HG03378 (cell line): ENCODE data around the gene YIPF1.

ENCODE experiments used
- ATAC-seq: cut with Tn5 transposase; IDR thresholded peaks from one replicate; pipeline ENCODE4 v1.9.1; 2021; ENCODE audit warnings: mild to moderate bottlenecking, moderate library complexity; ENCODE audit not compliant: unreplicated experiment

The YIPF1 gene

GRCh38 chr1:53889304-53890298, at the start of gene YIPF1:
Gene YIPF1, minus strand, starts transcription at chr1:53889797. Its CDS starts 860 bp downstream, at chr1:53888937.
- peak; percentile 69 for ATAC-seq

GRCh38 chr1:53938136-53938830, 48.7 kb upstream of the YIPF1 start:
- ATAC-seq: no peak

DNA sequence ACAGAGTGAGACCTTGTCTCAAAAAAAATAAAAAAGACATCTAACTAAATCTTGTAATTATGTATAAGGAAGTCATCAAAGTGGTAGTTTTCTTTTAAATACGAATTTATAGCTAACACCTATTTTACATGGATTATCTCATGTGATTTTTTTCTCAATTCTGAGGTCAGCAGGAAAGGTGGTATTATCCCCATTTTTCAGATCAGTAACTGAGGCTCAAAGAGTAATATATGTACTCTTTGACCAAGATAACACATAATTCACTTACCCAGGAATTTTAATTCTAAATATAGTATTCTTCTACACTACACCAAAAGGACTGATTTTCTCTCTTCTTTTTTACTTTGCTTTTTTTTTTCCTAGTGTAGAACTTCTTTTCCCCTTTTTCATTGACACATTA, 46.8 kb upstream of the YIPF1 start:
- no peak for ATAC-seq

- ATAC-seq: no peak
Measured at GRCh38 chr1:53934170-53934765, 44.7 kb upstream of the YIPF1 start.

DNA sequence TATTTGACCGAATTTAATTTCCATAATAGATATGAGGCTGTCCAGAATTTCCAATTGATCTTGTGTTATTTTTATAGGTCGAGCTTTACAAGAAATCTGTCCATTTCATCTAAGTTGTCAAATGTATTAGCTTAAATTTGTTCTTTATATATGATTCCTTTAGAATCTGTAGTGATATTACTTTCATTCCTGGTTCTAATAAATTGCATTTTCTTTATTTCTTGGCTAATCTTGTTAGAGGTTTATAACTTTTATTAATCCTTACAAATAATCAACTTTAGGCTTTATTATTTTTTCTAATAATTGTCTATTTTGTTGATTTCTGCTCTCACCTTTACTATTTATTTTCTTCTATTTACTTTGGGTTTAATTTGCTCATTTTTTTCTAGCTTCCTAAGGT, 41.9 kb upstream of the YIPF1 start:
- ATAC-seq: no peak

DNA sequence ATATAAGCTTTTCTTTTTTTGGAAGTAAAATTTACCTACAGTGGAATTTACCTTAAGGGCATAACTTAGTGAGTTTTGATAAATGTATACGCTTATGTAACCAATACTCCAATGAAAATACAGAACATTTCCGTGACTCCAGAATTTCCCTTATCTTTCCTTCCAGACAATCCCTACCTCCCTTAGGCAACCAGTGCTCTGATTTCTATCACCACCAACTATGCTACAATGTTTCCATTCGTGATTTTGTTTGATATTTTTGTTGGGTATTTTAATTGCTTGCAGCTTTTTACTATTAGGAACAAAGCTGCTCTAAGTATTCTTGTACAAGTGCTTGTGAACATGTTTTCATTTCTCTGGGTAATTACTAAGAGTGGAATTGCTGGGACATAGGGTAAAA, 41.3 kb upstream of the YIPF1 start:
- ATAC-seq: no peak

- ATAC-seq: no peak
Measured at GRCh38 chr1:53929246-53929960, 39.8 kb upstream of the YIPF1 start.

DNA sequence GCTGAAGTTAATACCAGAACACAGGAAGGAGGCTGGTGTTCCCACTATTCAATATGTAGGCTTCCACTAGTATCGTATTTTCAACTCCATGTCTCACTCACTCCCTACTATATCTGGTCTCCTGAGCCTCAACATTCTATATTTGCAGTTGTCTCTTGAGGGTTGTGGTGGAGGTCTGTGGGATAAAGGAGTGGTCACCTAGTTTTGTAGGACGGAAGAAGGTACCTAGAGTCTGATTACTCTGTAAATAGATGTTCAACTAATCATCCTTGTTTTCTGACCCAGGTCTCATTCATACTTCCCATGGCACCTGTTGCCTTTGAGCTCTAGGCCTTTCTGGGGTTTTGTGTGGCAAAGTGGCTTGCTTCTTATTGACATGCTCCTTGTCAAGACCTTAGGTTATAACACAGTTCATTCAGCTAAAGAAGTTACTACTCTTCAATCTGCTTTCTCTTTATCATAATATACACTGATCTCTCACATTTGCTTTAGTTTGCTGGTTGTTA, 37.8 kb upstream of the YIPF1 start:
- no peak for ATAC-seq

DNA sequence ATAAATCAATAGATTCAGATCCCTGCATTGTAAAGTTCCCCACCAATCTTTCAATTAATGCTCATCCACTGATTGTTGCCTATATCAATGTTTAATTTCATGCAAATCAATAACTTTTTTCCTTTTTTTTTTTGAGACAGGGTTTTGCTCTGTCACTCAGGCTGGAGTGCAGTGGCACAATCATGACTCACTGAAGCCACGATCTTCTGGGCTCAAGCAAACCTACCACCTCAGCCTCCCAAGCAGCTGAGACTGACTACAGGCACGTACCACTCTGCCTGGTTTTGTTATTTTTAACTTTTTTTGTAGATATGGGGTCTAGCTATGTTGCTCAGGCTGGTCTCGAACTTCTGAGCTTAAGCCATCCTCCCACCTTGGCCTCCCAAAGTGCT, 30.1 kb upstream of the YIPF1 start:
- ATAC-seq: no peak

GRCh38 chr1:53918343-53918742, 28.7 kb upstream of the YIPF1 start:
- ATAC-seq: no peak

DNA sequence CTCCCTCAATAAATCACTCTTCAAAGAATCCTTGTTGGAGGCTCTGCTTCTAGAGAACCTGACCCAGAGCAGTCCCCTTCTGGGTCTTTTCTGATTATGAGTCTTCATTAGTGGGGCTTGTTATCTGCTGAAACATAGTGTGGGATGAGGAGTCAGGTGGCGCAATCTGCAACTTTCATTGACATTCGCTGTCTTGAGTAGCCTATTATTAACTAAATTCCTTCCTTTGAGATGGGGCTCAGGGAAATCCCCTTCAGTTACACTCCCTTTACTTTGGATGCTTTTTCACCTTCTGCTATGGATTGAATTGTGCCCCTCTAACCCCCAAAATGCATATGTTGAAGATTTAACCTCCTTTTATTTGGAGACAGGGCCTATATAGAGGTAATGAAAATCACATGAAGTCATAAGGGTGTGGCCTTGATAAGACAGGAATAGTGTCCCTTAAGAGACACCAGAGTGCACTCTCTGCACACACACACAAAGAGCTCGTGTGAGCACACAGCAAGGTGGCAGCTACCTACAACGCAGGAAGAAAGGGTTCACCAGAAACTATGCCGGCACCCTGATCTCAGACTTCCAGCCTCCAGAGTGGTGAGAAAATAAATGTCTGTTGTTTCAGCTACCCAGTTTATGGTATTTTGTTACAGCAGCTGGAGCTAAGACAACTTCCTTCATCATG, 23.9 kb upstream of the YIPF1 start:
- no peak for ATAC-seq

- ATAC-seq: no peak
Measured at GRCh38 chr1:53911442-53911841, 21.8 kb upstream of the YIPF1 start.

- no peak for ATAC-seq
Measured at GRCh38 chr1:53909946-53910345, 20.3 kb upstream of the YIPF1 start.

GRCh38 chr1:53906121-53906520, 16.5 kb upstream of the YIPF1 start:
- no peak for ATAC-seq

- no peak for ATAC-seq
Measured at GRCh38 chr1:53905509-53905908, 15.9 kb upstream of the YIPF1 start.

DNA sequence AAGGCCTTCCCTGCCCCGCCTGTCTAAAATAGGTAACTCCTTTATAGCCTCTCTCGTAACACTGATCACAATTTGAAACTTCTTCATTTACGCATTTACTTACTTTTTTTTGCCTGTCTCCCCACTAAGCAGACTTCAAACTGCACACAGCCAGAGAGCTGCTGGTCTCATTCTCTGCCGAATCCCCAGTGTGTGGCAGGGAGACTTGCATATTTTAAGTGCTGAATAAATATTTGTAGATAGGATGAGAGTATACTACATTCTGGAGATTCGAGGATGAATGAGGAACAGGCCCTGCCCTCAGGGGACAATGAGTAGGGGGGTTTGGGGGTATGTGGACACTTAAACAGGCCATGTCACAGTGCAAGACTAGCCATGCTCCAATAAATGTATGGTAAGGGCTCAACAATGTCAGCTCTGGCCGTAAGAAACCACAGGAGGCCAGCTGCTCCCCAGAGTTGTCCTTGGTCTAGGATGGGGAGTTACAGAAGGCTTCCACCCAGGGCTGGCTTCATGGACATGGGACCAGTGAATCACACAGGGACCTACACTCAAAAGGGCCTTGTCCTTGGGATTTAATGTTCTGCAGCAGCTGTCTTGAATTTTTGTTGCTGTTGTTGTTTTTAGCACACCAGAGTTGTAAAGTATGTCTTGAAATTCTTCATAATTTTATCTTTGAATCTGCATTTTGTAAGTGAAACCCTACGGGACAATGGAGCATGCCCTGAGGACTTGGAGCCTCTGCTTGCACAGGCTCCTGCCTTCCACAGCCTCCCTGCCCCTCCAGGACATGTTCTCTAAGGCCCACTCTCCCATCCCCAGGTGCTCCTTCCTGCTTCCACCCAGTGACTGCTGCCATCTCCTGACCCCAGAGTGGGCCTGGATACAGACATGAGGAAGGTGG, 12.9 kb upstream of the YIPF1 start:
- no peak for ATAC-seq

GRCh38 chr1:53899708-53900107, 10.1 kb upstream of the YIPF1 start:
- no peak for ATAC-seq

DNA sequence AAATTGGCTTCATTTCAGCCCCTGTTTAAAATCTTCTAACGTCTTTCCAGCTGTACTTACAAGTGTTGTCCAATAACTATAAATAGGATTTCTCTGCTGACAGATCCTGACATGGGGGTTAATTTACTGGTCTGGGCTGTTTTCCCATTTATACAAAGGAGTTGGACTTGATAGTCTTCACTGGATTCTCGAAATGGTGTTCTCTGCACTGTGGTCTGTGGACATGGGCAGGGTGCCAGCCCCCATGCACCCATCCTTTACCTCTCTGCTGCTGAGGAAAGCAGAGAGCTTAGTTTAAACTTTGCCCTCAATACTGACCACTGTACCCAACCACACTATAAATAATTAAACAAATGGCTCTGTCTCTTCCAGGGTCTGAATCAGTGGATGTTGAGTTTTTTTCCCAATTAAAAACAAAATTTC, 9.6 kb upstream of the YIPF1 start:
- no peak for ATAC-seq

DNA sequence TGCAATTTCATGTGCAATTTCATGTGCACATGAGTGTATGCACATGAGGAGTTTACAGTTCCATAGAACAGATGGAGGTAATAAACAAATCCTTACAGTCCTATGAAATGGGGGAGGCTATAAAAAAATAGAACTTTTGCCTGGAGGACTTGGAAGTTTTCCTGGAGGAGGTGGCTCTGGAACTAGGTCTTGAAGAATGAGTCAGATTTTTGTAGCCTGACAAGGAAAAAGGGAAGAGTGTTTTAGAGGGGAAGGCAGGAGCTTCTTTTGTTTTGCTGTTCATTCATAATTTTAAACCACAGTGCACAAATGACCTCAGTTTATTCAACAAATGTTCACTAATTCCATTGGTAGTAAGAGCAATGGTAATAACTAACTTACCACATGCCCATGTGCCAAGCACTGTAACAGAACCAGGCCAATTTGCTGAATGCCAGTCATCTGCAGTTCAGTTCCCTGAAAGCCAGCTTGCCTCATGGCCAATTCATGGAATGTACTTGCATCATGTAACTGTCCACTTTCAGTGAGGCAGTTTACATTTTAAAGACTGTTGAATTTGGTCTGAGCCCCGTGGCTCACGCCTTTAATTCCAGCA, 7.1 kb upstream of the YIPF1 start:
- no peak for ATAC-seq
